ENCODE measurements around the gene PCDHGA11.

GRCh38 chr5:141384471-141385267 is 36.2 kb upstream of the PCDHGA11 start:
- TF ChIP-seq GATA2 (IDR thresholded peaks at IDR 0.05; ENCODE audit: low read depth, low read length): no peak
- TF ChIP-seq GATA3 (IDR thresholded peaks at IDR 0.05; ENCODE audit: low read depth, low read length): no peak
